ENCODE results near the gene GPR160.

The GPR160 gene

DNA sequence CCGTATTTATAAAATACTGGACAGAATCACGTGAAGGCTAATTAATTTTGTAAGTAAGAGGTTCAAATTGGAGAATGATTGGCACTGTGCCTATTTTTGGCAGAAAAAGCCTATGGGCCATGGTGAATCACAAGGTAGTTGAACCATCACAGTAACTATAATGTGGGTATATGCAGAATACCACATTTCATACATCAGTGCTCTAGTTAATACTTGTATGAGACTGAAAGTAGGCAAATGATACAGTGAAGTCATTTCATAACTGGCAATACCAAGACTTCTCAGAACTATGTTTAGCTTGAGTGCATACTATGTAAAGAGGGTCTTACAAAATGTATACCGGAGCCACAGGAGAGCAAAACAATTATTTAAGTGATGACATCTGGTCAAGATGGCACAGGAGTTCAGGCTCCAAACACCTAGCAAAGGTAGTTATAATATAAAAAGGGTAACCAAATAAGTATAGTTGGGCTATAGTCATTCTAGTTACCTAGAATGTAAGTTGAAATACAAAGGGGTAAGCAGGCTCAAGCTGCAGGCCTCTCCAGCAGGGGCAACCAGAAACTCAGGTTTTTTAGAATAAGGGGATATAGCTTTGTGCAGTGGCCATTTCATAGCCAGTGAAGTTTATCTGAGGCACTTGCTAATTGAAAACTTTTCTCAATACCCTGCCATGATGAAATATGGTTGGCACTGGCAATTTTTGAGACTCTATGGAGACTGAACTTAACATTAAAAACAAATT, 19.1 kb downstream of the GPR160 start:
- Histone ChIP-seq H3K9ac (ENCODE audit: low read length) (no peak overlapping the region), H3K4me3 (ENCODE audit: low read length) (no peak overlapping the region)

DNA sequence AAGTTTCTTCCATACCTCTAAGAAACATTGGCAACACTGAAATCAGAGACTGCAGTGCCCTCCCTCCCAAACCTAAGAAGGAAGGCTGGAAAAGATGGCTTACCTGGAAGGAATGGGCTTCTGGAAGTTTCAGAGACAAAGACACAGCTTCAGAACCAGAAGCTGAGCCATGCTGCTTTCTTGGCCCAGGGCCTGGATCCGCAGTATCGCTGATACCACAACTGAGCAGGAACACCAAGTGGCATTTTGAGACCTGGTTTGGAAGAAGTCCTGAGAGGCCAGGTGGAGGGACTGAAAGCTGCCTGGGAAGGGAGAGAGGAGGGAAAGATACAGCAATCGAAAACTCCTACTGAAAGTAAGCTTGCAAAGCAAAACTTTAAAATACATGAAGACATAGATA, 19.8 kb downstream of the GPR160 start:
- peaks cover 4% of the 10 kb centered on the region for H3K36me3 ChIP-seq (ENCODE audit: control insufficient read depth, insufficient read depth, low read length)
- H3K9me3 ChIP-seq (ENCODE audit: control insufficient read depth, low read length), result no peaks in the 10 kb centered on the region
- H3K9ac ChIP-seq (ENCODE audit: low read length), result peak overlapping the region; percentile 15
- H3K4me1 ChIP-seq (ENCODE audit: control insufficient read depth, insufficient read depth, low read length), result peaks cover 13% of the 10 kb centered on the region
- H3K4me3 ChIP-seq (ENCODE audit: low read length), result no peak overlapping the region
- no peaks in the 10 kb centered on the region for H3K27me3 ChIP-seq (ENCODE audit: control insufficient read depth, insufficient read depth, low read length)

More for the DNA sequence above, 19.1 kb downstream of the GPR160 start:
- Histone ChIP-seq H3K9me3 (ENCODE audit: control insufficient read depth, low read length) (no peaks in the 10 kb centered on the region), H3K36me3 (ENCODE audit: control insufficient read depth, insufficient read depth, low read length) (no peaks in the 10 kb centered on the region), H3K27me3 (ENCODE audit: control insufficient read depth, insufficient read depth, low read length) (no peaks in the 10 kb centered on the region), H3K4me1 (ENCODE audit: control insufficient read depth, insufficient read depth, low read length) (peaks cover 13% of the 10 kb centered on the region)

DNA sequence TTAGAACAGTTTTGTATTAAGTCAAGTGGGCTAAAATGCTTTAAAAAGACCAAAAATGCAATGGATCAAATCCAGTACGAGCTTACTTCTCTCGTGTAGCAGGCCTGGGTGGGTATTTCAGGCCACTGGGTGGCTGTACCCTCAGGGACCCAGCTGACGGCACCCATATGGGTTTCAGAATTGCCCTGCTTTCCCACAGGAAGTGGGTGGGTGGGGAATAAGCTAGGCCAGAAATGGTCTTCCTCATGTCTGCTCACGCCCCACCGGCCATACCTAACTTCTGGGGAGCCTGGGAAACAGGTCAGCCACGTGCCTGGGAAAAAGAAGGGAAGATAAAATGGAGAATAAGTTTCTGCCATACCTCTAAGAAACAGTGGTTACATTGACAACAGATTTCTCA, 20.3 kb downstream of the GPR160 start:
- Histone ChIP-seq H3K9ac (ENCODE audit: low read length) (no peak overlapping the region), H3K36me3 (ENCODE audit: control insufficient read depth, insufficient read depth, low read length) (peaks cover 6% of the 10 kb centered on the region), H3K9me3 (ENCODE audit: control insufficient read depth, low read length) (no peaks in the 10 kb centered on the region), H3K27me3 (ENCODE audit: control insufficient read depth, insufficient read depth, low read length) (no peaks in the 10 kb centered on the region), H3K4me3 (ENCODE audit: low read length) (no peak overlapping the region), H3K4me1 (ENCODE audit: control insufficient read depth, insufficient read depth, low read length) (peaks cover 13% of the 10 kb centered on the region)

DNA sequence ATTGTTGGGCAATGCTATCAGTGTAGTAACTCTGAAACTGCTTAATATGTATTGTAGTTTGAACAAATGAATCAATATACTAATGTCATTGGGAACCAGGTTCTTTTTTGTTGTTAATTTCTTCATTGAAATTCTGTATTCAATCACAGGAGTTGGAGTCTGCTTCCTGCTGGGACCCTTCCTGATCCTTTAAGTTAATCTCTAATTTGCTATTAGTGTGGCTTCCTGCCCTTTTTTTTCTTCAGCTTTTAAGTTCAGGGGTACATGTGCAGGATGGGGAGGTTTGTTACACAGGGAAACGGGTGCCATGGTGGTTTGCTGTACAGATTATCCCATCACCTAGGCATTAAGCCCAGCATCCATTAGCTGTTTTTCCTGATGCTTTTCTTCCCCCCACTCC, 21.7 kb downstream of the GPR160 start:
- no peaks in the 10 kb centered on the region for H3K27me3 ChIP-seq (ENCODE audit: control insufficient read depth, insufficient read depth, low read length)
- no peak overlapping the region for H3K4me3 ChIP-seq (ENCODE audit: low read length)
- H3K9ac ChIP-seq (ENCODE audit: low read length), result no peak overlapping the region
- peaks cover 6% of the 10 kb centered on the region for H3K36me3 ChIP-seq (ENCODE audit: control insufficient read depth, insufficient read depth, low read length)
- peaks cover 13% of the 10 kb centered on the region for H3K4me1 ChIP-seq (ENCODE audit: control insufficient read depth, insufficient read depth, low read length)
- no peaks in the 10 kb centered on the region for H3K9me3 ChIP-seq (ENCODE audit: control insufficient read depth, low read length)

DNA sequence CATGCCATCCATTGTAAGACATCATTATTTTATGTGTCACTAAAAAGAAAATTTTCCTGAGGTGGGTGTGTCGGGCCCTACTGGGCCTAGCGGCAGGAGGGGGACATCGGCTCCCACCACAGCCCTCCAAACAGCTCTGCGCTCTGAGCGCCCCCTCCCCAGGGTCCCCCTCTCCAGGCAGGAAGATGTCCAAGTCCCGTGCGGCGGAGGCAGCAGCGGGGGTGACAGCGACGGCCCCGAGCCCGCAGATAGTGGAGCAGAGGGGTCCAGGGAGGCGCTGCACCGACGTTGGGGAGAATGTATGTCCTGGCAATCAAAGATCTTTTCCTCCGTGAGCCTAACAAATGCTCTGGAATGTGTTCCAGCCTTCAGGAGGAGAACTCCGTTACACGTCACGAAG, 24.3 kb downstream of the GPR160 start:
- peaks cover 13% of the 10 kb centered on the region for H3K4me1 ChIP-seq (ENCODE audit: control insufficient read depth, insufficient read depth, low read length)
- no peak overlapping the region for H3K4me3 ChIP-seq (ENCODE audit: low read length)
- no peaks in the 10 kb centered on the region for H3K27me3 ChIP-seq (ENCODE audit: control insufficient read depth, insufficient read depth, low read length)
- H3K9me3 ChIP-seq (ENCODE audit: control insufficient read depth, low read length), result no peaks in the 10 kb centered on the region
- H3K36me3 ChIP-seq (ENCODE audit: control insufficient read depth, insufficient read depth, low read length), result peaks cover 6% of the 10 kb centered on the region
- no peak overlapping the region for H3K9ac ChIP-seq (ENCODE audit: low read length)

DNA sequence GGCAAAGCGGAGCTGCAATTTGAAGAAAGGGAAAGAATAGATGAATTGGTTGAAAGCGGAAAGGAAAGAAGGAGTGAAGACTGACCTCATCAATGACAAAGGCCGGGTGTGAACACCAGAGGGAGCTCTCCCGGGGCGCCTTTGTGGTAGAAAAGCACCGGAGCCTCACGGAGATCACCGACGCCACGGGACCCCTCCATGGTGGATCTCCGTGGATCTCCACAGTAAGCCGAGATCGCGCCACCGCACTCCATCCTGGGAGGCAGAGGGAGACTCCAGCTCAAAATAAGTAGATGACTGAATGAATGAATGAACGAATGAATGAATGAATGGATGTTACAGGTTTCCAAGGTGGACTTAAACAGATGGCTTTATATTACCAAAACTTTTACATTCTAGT, 25.0 kb downstream of the GPR160 start:
- H3K9ac ChIP-seq (ENCODE audit: low read length), result no peak overlapping the region
- no peaks in the 10 kb centered on the region for H3K9me3 ChIP-seq (ENCODE audit: control insufficient read depth, low read length)
- H3K4me1 ChIP-seq (ENCODE audit: control insufficient read depth, insufficient read depth, low read length), result peaks cover 6% of the 10 kb centered on the region
- no peaks in the 10 kb centered on the region for H3K27me3 ChIP-seq (ENCODE audit: control insufficient read depth, insufficient read depth, low read length)
- H3K36me3 ChIP-seq (ENCODE audit: control insufficient read depth, insufficient read depth, low read length), result peaks cover 6% of the 10 kb centered on the region
- H3K4me3 ChIP-seq (ENCODE audit: low read length), result no peak overlapping the region

DNA sequence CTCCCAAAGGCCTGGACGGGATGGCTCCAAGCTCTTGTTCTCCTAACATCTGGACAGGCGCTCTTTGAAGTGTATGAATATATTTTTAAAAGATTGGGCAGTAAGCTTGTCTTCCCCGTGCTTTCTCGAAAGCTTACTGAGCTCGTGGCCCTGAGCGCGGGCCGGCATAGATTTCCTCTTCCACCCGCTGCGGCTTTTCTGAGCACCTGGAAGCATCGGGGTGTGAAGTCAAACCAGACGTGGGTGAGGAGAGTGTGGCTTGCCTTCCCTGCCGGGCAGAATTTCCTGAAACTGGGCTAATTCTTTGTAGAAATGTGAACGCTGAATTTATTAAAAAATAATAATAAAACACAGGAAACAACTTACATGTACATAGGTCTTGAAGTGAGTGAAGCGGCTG, 25.9 kb downstream of the GPR160 start:
- Histone ChIP-seq H3K4me1 (ENCODE audit: control insufficient read depth, insufficient read depth, low read length) (no peaks in the 10 kb centered on the region), H3K36me3 (ENCODE audit: control insufficient read depth, insufficient read depth, low read length) (peaks cover 6% of the 10 kb centered on the region), H3K9me3 (ENCODE audit: control insufficient read depth, low read length) (no peaks in the 10 kb centered on the region), H3K4me3 (ENCODE audit: low read length) (no peak overlapping the region), H3K9ac (ENCODE audit: low read length) (no peak overlapping the region), H3K27me3 (ENCODE audit: control insufficient read depth, insufficient read depth, low read length) (no peaks in the 10 kb centered on the region)

DNA sequence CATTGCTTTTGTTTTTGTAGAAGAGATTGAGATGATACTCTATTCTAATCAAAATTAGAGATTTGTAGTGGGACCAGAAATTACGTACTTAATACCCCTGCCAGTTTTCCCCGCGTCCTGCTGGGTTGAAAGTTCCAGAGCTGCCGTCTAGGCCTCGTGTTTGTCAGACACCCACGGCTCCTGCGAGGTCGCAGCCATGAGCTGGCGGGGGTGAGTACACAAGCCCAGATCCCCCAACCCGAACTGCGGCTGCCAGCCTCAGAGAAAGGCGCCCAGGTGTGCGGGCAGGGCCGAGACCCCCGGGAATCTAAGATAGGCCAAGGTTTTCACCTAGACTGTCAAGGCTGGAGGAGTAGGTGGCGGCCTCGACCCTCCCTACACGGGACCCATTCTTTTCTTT, 26.3 kb downstream of the GPR160 start:
- no peak overlapping the region for H3K9ac ChIP-seq (ENCODE audit: low read length)

DNA sequence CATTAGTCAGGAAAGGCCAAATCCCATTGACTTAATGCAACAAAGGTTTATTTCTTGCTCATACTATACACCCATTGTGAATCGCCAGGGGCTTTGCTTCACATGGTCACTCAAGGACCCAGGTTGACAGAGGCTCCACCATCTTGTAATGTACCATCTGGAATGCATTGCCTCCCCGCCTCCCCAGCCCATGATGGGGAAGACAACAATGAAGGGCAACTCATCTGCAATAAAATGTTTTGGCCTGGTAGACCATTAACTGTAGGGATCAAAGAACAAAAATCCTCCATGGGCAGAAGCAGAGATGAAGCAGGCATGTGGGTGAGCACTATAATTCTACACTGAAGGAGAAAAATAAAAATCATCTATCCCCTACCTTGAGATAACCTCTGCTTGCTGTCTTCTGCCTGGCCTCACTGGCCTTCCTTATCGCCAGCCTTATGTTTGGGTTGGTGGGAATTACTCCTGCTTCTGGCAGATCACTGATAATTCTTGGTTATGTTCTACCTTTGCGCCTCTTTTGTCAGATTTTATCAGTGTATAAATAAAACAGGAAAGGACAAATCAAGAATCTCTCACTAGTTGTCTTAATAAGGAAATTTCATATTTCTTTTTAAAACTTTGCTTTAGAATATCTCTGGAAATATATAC, 37.8 kb downstream of the GPR160 start:
- no peaks in the 10 kb centered on the region for H3K9me3 ChIP-seq (ENCODE audit: control insufficient read depth, low read length)
- no peaks in the 10 kb centered on the region for H3K4me1 ChIP-seq (ENCODE audit: control insufficient read depth, insufficient read depth, low read length)
- H3K36me3 ChIP-seq (ENCODE audit: control insufficient read depth, insufficient read depth, low read length), result no peaks in the 10 kb centered on the region
- H3K9ac ChIP-seq (ENCODE audit: low read length), result no peak overlapping the region
- H3K4me3 ChIP-seq (ENCODE audit: low read length), result no peak overlapping the region
- no peaks in the 10 kb centered on the region for H3K27me3 ChIP-seq (ENCODE audit: control insufficient read depth, insufficient read depth, low read length)

More for the DNA sequence above, 26.3 kb downstream of the GPR160 start:
- Histone ChIP-seq H3K36me3 (ENCODE audit: control insufficient read depth, insufficient read depth, low read length) (peaks cover 6% of the 10 kb centered on the region), H3K4me3 (ENCODE audit: low read length) (no peak overlapping the region), H3K9me3 (ENCODE audit: control insufficient read depth, low read length) (no peaks in the 10 kb centered on the region), H3K27me3 (ENCODE audit: control insufficient read depth, insufficient read depth, low read length) (no peaks in the 10 kb centered on the region), H3K4me1 (ENCODE audit: control insufficient read depth, insufficient read depth, low read length) (no peaks in the 10 kb centered on the region)

DNA sequence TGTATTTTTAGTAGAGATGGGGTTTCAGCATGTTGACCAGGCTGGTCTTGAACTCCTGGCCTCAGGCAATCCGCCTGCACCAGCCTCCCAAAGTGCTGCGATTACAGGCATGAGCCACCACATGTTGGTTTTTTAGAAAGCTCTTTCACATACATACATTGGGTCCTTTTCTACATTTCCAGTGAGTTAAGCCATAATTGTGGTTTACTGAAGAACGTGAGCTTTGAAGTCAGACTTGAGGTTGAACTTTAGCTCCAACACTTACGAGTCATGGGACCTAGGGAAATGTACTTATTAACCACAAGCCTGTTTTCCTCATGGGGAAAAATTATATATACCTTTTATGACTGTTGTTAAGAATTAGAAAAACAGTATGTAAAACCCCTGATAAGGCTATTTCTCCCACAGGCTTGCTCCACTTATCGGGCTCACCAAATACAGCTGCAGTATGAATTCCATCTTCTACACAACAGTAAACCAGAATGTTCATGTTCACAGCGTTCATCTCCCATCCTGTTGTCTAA, 39.0 kb downstream of the GPR160 start:
- Histone ChIP-seq H3K27me3 (ENCODE audit: control insufficient read depth, insufficient read depth, low read length) (no peaks in the 10 kb centered on the region), H3K4me3 (ENCODE audit: low read length) (no peak overlapping the region), H3K9me3 (ENCODE audit: control insufficient read depth, low read length) (no peaks in the 10 kb centered on the region), H3K4me1 (ENCODE audit: control insufficient read depth, insufficient read depth, low read length) (no peaks in the 10 kb centered on the region), H3K9ac (ENCODE audit: low read length) (no peak overlapping the region), H3K36me3 (ENCODE audit: control insufficient read depth, insufficient read depth, low read length) (no peaks in the 10 kb centered on the region)

DNA sequence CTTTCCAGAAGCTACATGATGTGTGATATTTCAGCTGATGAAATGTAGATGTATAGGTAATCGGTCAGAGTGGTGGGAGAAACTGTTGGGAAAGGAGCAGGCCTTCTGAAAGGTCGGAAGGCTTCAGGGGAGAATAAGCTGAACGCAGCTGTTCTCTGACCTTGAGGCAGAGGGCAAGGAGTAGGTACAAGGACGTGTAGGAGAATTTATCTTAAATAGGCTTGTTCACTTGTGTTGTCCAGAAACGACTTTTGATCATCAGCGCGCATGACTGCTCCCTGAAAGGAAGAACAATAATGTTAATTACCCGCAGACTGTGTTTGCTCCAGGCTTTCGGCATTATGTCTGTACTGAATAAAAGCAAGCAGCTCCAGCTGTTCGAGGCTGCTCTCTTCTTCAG, 39.6 kb downstream of the GPR160 start:
- no peaks in the 10 kb centered on the region for H3K36me3 ChIP-seq (ENCODE audit: control insufficient read depth, insufficient read depth, low read length)
- H3K9me3 ChIP-seq (ENCODE audit: control insufficient read depth, low read length), result no peaks in the 10 kb centered on the region
- H3K27me3 ChIP-seq (ENCODE audit: control insufficient read depth, insufficient read depth, low read length), result no peaks in the 10 kb centered on the region
- no peaks in the 10 kb centered on the region for H3K4me1 ChIP-seq (ENCODE audit: control insufficient read depth, insufficient read depth, low read length)
- no peak overlapping the region for H3K4me3 ChIP-seq (ENCODE audit: low read length)
- no peak overlapping the region for H3K9ac ChIP-seq (ENCODE audit: low read length)

DNA sequence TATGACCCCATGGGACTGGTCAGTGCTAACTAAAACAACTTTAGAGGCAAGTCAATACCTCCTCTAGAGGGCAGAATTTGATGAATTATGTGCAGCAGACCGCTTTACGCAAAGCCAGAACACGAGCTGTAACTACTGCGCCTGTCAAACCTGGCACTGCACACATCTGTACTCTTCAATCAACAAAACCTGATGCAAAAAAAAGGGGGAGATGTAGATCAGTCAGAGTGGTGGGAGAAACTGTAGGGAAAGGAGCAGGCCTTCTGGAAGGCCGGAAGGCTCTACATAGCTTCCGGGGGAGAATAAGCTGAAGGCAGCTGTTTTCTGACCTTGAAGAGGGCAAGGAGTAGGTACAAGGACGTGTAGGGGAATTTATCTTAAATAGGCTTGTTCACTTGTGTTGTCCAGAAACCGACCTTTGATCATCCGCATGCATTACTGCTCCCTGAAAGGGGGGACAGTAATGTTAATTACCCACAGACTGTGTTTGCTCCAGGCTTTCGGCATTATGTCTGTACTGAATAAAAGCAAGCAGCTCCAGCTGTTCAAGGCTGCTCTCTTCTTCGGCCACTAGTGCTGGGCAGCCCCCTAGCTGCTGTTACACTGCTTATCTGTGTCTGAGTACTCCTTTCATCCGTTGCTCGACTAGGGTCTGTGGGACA, 41.0 kb downstream of the GPR160 start:
- H3K9me3 ChIP-seq (ENCODE audit: control insufficient read depth, low read length), result no peaks in the 10 kb centered on the region
- no peaks in the 10 kb centered on the region for H3K36me3 ChIP-seq (ENCODE audit: control insufficient read depth, insufficient read depth, low read length)
- no peak overlapping the region for H3K9ac ChIP-seq (ENCODE audit: low read length)
- H3K4me3 ChIP-seq (ENCODE audit: low read length), result no peak overlapping the region
- no peaks in the 10 kb centered on the region for H3K27me3 ChIP-seq (ENCODE audit: control insufficient read depth, insufficient read depth, low read length)
- no peaks in the 10 kb centered on the region for H3K4me1 ChIP-seq (ENCODE audit: control insufficient read depth, insufficient read depth, low read length)
